Stimulated activated CD4-positive, alpha-beta T cell treated with anti-CD3 and anti-CD28 coated beads, TNF-alpha, amount 100 ng/mL, for 48 hours (primary cell): ENCODE results near the gene ADTRP.
"Not testable (repeated sequence)": the region's sequence is repeated elsewhere in the genome, so short reads cannot be mapped to it uniquely, and the experiment has no call there.

ENCODE experiments used
- DNase-seq, 3 donors: peaks; one replicate each; pipeline ENCODE4 v3.0.0-alpha.2; 2020; ENCODE audit warnings: low read depth in 3 of 3

ADTRP gene

GRCh38 chr6:11803591-11803971, 25.0 kb upstream of the ADTRP start:
- no peak for DNase-seq

- DNase-seq, result no peak
These were observed 24.4 kb upstream of the ADTRP start for GRCh38 chr6:11802886-11803590.

GRCh38 chr6:11800531-11800930, 21.9 kb upstream of the ADTRP start:
- not testable (repeated sequence) for DNase-seq

GRCh38 chr6:11798538-11798937, 19.9 kb upstream of the ADTRP start:
- DNase-seq, result no peak

GRCh38 chr6:11798096-11798495, 19.5 kb upstream of the ADTRP start:
- DNase-seq, result no peak

GRCh38 chr6:11796829-11797228, 18.2 kb upstream of the ADTRP start:
- DNase-seq, result no peak

- DNase-seq, result no peak
These were observed 16.8 kb upstream of the ADTRP start for GRCh38 chr6:11795403-11795802.

GRCh38 chr6:11793277-11793676, 14.7 kb upstream of the ADTRP start:
- DNase-seq, result no peak

- peak in 2 of 3 donors; percentile 15 to 25 for DNase-seq
These were observed 12.9 kb upstream of the ADTRP start for GRCh38 chr6:11791354-11792107.

- no peak for DNase-seq
These were observed 11.1 kb upstream of the ADTRP start for GRCh38 chr6:11789744-11790143.

GRCh38 chr6:11788043-11788442, 9.4 kb upstream of the ADTRP start:
- no peak for DNase-seq

GRCh38 chr6:11785774-11786579, 7.4 kb upstream of the ADTRP start:
- DNase-seq, result peak in 2 of 3 donors; percentile 13 to 20

- peak in 1 of 3 donors; percentile 26 for DNase-seq
These were observed 6.8 kb upstream of the ADTRP start for GRCh38 chr6:11785415-11785773.

GRCh38 chr6:11784341-11784740, 5.7 kb upstream of the ADTRP start:
- no peak for DNase-seq

- no peak for DNase-seq
These were observed 5.0 kb upstream of the ADTRP start for GRCh38 chr6:11783524-11784064.

- DNase-seq, result no peak
These were observed 3.9 kb upstream of the ADTRP start for GRCh38 chr6:11782524-11782923.

- no peak for DNase-seq
These were observed 1.5 kb upstream of the ADTRP start for GRCh38 chr6:11780097-11780428.

- DNase-seq, result no peak
These were observed 910 bp upstream of the ADTRP start for GRCh38 chr6:11779329-11780096.

GRCh38 chr6:11778036-11778435, 567 bp downstream of the ADTRP start:
- DNase-seq, result no peak

GRCh38 chr6:11775791-11776409, 2.7 kb downstream of the ADTRP start:
- DNase-seq, result no peak

- no peak for DNase-seq
These were observed 4.2 kb downstream of the ADTRP start for GRCh38 chr6:11774426-11774825.
